ENCODE data around the gene RNF38.
"Not testable (repeated sequence)": the region's sequence is repeated elsewhere in the genome, so short reads cannot be mapped to it uniquely, and the experiment has no call there.

RNF38 gene

GRCh38 chr9:36407122-36407723, 7.2 kb upstream of the RNF38 start:
- peak in 2 of 3 donors; percentile 25 to 30 for DNase-seq (ENCODE audit: low read depth in 3 of 3)

DNA sequence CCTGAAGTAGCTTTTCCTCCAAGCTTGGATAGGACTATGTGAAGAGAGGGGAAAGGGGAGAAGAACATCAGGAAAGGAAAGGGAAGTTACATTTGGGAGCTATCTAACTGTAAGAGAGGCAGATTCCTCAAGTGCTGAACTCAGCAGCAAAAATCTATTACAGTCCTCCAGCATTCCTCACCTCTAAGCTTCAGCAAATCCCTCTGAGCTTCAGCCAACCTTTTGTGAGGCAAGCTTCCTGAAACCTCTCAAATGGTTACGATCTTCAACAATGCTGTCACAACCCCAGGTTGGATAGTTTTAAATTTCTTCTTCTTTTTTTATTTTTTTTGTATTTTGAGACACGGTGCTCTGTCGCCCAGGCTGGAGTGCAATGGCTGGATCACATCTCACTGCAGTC, 2.5 kb upstream of the RNF38 start:
- no peak for DNase-seq (ENCODE audit: low read depth in 3 of 3)

- no peak for DNase-seq (ENCODE audit: low read depth in 3 of 3)
Measured at GRCh38 chr9:36401897-36402480, 1.9 kb upstream of the RNF38 start.

GRCh38 chr9:36401164-36401740, 1.2 kb upstream of the RNF38 start:
- peak in 1 of 3 donors; percentile 27 for DNase-seq (ENCODE audit: low read depth in 3 of 3)

GRCh38 chr9:36400332-36401163, 479 bp upstream of the RNF38 start:
- DNase-seq (ENCODE audit: low read depth in 3 of 3): peak; percentile 83 to 84 (median 83)

- no peak for DNase-seq (ENCODE audit: low read depth in 3 of 3)
Measured at GRCh38 chr9:36398745-36399144, 1.3 kb downstream of the RNF38 start.

DNA sequence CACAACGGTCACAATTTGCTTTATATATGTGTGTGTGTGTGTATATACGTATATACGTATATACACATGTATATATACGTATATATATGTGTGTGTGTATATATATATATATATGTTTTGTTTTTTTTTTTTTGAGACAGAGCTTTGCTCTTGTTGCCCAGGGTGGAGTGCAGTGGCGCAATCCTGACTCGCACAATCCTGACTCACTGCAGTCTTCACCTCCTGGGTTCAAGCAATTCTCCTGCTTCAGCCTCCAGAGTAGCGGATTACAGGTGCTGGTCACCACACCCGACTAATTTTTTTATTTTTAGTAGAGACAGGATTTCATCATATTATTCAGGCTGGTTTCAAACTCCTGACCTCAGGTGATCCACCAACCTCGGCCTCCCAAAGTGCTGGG, 3.1 kb downstream of the RNF38 start:
- DNase-seq (ENCODE audit: low read depth in 3 of 3): no peak

- DNase-seq (ENCODE audit: low read depth in 3 of 3): no peak
Measured at GRCh38 chr9:36392489-36392888, 7.6 kb downstream of the RNF38 start.

DNA sequence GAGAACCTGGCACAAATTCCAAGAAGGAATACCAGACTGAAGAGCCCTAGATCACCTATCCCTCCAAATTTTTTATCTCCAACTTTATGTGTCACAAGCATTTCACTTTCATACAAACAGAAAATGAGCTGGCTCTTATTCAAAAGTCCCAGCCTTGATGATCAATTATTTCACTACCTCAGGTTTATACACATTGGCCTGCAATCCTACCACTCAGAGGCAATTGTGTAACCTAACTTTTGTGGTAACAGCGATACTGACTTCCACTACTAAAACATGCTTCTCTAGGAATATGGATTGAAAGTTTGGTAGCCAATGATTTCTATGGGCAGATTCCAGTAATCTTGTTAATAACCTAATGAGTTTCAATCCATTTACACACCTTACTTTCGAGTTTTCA, 10.5 kb downstream of the RNF38 start:
- no peak for DNase-seq (ENCODE audit: low read depth in 3 of 3)

GRCh38 chr9:36386396-36386965, 13.6 kb downstream of the RNF38 start:
- not testable (repeated sequence) for DNase-seq (ENCODE audit: low read depth in 3 of 3)

GRCh38 chr9:36382484-36382883, 17.6 kb downstream of the RNF38 start:
- no peak for DNase-seq (ENCODE audit: low read depth in 3 of 3)

- no peak for DNase-seq (ENCODE audit: low read depth in 3 of 3)
Measured at GRCh38 chr9:36364577-36364976, 35.5 kb downstream of the RNF38 start.

- DNase-seq (ENCODE audit: low read depth in 3 of 3): no peak
Measured at GRCh38 chr9:36363448-36363847, 36.6 kb downstream of the RNF38 start.

- no peak for DNase-seq (ENCODE audit: low read depth in 3 of 3)
Measured at GRCh38 chr9:36358486-36358885, 41.6 kb downstream of the RNF38 start.

- no peak for DNase-seq (ENCODE audit: low read depth in 3 of 3)
Measured at GRCh38 chr9:36357639-36358038, 42.4 kb downstream of the RNF38 start.

GRCh38 chr9:36346569-36346968, 53.5 kb downstream of the RNF38 start:
- no peak for DNase-seq (ENCODE audit: low read depth in 3 of 3)

DNA sequence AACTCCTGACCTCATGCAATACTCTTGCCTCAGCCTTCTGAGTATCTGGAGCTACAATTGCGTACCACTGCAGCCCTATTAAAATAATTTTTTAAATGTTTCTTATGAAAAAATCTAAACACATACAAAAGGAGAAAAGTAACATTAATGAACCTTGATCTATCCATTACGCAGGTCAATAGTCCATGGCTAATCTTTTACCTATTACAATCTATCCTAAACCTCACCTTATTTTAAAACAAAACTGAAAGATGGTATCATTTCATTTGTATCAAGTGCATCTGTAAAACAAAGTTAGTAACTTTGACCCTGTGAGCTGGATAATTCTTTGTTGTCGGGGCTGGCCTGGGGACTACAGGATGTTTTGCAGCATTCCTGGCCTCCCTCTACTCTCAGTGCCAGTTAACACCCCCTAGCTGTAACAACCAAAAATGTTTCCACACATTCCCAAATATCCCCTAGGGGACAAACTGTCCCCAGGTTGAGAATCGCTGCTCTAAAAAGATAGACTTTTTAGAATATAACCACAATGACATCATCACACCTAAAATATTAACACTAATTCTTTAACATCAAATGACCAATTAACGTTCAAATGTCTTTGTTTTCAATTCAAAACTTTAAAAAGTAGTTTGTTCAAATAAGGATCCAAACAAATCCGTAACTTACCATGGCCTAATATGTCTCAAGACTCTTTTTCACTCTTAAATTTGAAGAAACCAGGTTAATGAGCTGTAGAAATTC, 54.8 kb downstream of the RNF38 start:
- no peak for DNase-seq (ENCODE audit: low read depth in 3 of 3)

GRCh38 chr9:36341936-36342577, 58.0 kb downstream of the RNF38 start:
- DNase-seq (ENCODE audit: low read depth in 3 of 3): no peak

- DNase-seq (ENCODE audit: low read depth in 3 of 3): no peak
Measured at GRCh38 chr9:36337865-36338264, 62.2 kb downstream of the RNF38 start.

- DNase-seq (ENCODE audit: low read depth in 3 of 3): no peak
Measured at GRCh38 chr9:36337002-36337401, 63.1 kb downstream of the RNF38 start.
